Vagina (tissue), 2 donors: ENCODE results near the gene PNPLA3. TPM values are rescaled to one million over a fixed set of nuclear protein-coding genes. Genes with fewer than 3 reads are reported as not detected.

Experiments used
- DNase-seq, 2 donors: peaks; one replicate each; pipeline ENCODE4 v3.0.0-alpha.2; 2017; ENCODE audit errors: extremely low spot score in 2 of 2
- H3K27ac ChIP-seq: fragments of 200-600 bp; sonication (generic); one replicate; pipeline ENCODE4 v1.5.1; 2019
- H3K27me3 ChIP-seq: fragments of 200-600 bp; sonication (generic); one replicate; pipeline ENCODE4 v1.5.1; 2019
- H3K36me3 ChIP-seq, 2 donors: fragments of 200-600 bp; sonication (generic); one replicate each; pipeline ENCODE4 v1.5.1; 2017 to 2019
- H3K4me1 ChIP-seq: fragments of 200-600 bp; sonication (generic); one replicate; pipeline ENCODE4 v1.5.1; 2019
- H3K4me3 ChIP-seq, 2 donors: fragments of 200-600 bp; sonication (generic); 1 replicate in 1 of 2; 2 replicates in 1 of 2; pipeline ENCODE4 v1.5.1; 2016 to 2019
- H3K9me3 ChIP-seq: fragments of 200-600 bp; sonication (generic); one replicate; pipeline ENCODE4 v1.5.1; 2019
- CTCF ChIP-seq, 3 experiments: fragments of 450-650 bp in 2 of 3; fragments of 200-600 bp in 1 of 3; sonication (generic) in 1 of 3; IDR thresholded peaks; one replicate each; pipeline ENCODE4 v1.5.1; 2017 to 2019; ENCODE audit warnings: antibody characterized with exemption in 3 of 3, mild to moderate bottlenecking in 2 of 3, moderate library complexity in 2 of 3
- POLR2A ChIP-seq, 2 donors: fragments of 450-650 bp; IDR thresholded peaks; one replicate each; pipeline ENCODE4 v1.6.1; 2017; ENCODE audit warnings: antibody characterized with exemption in 2 of 2, mild to moderate bottlenecking in 2 of 2, moderate library complexity in 2 of 2
- POLR2AphosphoS5 ChIP-seq, 2 donors: sonication (generic); formaldehyde crosslinking; IDR thresholded peaks; one replicate each; pipeline ENCODE4 v1.9.0; 2017; ENCODE audit warnings: antibody characterized with exemption in 2 of 2, mild to moderate bottlenecking in 2 of 2, low read depth in 1 of 2; ENCODE audit not compliant: insufficient read depth in 1 of 2
- intact Hi-C: fragments of 100-400 bp; cut with DNase I; formaldehyde crosslinking; loops from one replicate; pipeline ENCODE4 v1.15.1; 2023
- total RNA-seq: library from RNA; depleted of rRNA; stranded (reverse); fragments of >200 nt; gene quantifications from one replicate; pipeline ENCODE4 v1.2.3, GENCODE V29; 2016

PNPLA3 gene
- total RNA-seq, 1 donor from 2014 or later: not detected

- intact Hi-C loops: no loop called here
- peaks cover 10% of the 10 kb centered on the region for H3K4me1 ChIP-seq
- H3K9me3 ChIP-seq: no peaks in the 10 kb centered on the region
- H3K4me3 ChIP-seq: no peak within 1 kb of the TSS
- DNase-seq: no peak
- H3K27ac ChIP-seq: no peak within 1 kb of the TSS
- peaks cover 14% of the 10 kb centered on the region for H3K27me3 ChIP-seq
- no peaks in the 10 kb centered on the region for H3K36me3 ChIP-seq
- TF ChIP-seq POLR2A (IDR thresholded peaks at IDR 0.05) (no peak), CTCF (IDR thresholded peaks at IDR 0.05) (no peak), POLR2AphosphoS5 (IDR thresholded peaks at IDR 0.05; ENCODE audit: insufficient read depth in 1 of 2, low read depth in 1 of 2) (no peak)
These were observed 32.0 kb upstream of the PNPLA3 start, which contains the start of gene PNPLA5 for GRCh38 chr22:43891360-43892182. Gene PNPLA5 (minus strand): TSS chr22:43892013. CDS start chr22:43891880, 133 bp downstream.

- H3K4me3 ChIP-seq: no peak overlapping the region
- DNase-seq: no peak
- no peaks in the 10 kb centered on the region for H3K9me3 ChIP-seq
- H3K27me3 ChIP-seq: peaks cover 14% of the 10 kb centered on the region
- no peak overlapping the region for H3K27ac ChIP-seq
- intact Hi-C loops: no loop called here
- H3K4me1 ChIP-seq: peaks cover 10% of the 10 kb centered on the region
- TF ChIP-seq POLR2A (IDR thresholded peaks at IDR 0.05) (no peak), CTCF (IDR thresholded peaks at IDR 0.05) (no peak), POLR2AphosphoS5 (IDR thresholded peaks at IDR 0.05; ENCODE audit: insufficient read depth in 1 of 2, low read depth in 1 of 2) (no peak)
- H3K36me3 ChIP-seq: no peaks in the 10 kb centered on the region
These were observed 31.3 kb upstream of the PNPLA3 start for GRCh38 chr22:43892183-43892894.

- TF ChIP-seq POLR2A (IDR thresholded peaks at IDR 0.05) (no peak), POLR2AphosphoS5 (IDR thresholded peaks at IDR 0.05; ENCODE audit: insufficient read depth in 1 of 2, low read depth in 1 of 2) (no peak), CTCF (IDR thresholded peaks at IDR 0.05) (no peak)
- no peaks in the 10 kb centered on the region for H3K9me3 ChIP-seq
- H3K36me3 ChIP-seq: no peaks in the 10 kb centered on the region
- no peak for DNase-seq
- H3K4me1 ChIP-seq: peaks cover 10% of the 10 kb centered on the region
- no peak overlapping the region for H3K27ac ChIP-seq
- H3K27me3 ChIP-seq: peaks cover 14% of the 10 kb centered on the region
- H3K4me3 ChIP-seq: no peak overlapping the region
- intact Hi-C loops: no loop called here
These were observed 30.3 kb upstream of the PNPLA3 start for GRCh38 chr22:43893266-43893665.

GRCh38 chr22:43894122-43894521 is 29.5 kb upstream of the PNPLA3 start:
- DNase-seq: no peak
- H3K27me3 ChIP-seq: peaks cover 14% of the 10 kb centered on the region
- peaks cover 10% of the 10 kb centered on the region for H3K4me1 ChIP-seq
- no peak overlapping the region for H3K27ac ChIP-seq
- intact Hi-C loops: no loop called here
- no peaks in the 10 kb centered on the region for H3K36me3 ChIP-seq
- TF ChIP-seq POLR2A (IDR thresholded peaks at IDR 0.05) (no peak), CTCF (IDR thresholded peaks at IDR 0.05) (no peak), POLR2AphosphoS5 (IDR thresholded peaks at IDR 0.05; ENCODE audit: insufficient read depth in 1 of 2, low read depth in 1 of 2) (no peak)
- H3K4me3 ChIP-seq: no peak overlapping the region
- no peaks in the 10 kb centered on the region for H3K9me3 ChIP-seq
